HepG2 (cell line): ENCODE measurements around the gene HSP90AB1. TPM values are rescaled to one million over a fixed set of nuclear protein-coding genes. Genes with fewer than 3 reads are reported as not detected.
A peak's percentile ranks its signal among the peaks of the same experiment; 100 is the strongest.

Experiments
- ARNT2 ChIP-seq: sonication (generic); formaldehyde crosslinking; IDR thresholded peaks from 2 replicates; pipeline ENCODE4 v1.8.0; 2022; ENCODE audit warnings: mild to moderate bottlenecking, low read depth, missing genetic modification reagents, moderate library complexity
- CBX1 ChIP-seq: IDR thresholded peaks from one replicate; pipeline ENCODE4 v1.6.1; 2016; ENCODE audit warnings: antibody characterized with exemption, low read depth
- FOXA3 ChIP-seq: IDR thresholded peaks from 2 replicates; pipeline ENCODE4 v1.6.1; 2016; ENCODE audit warnings: missing genetic modification reagents, missing compliant biosample characterization
- IKZF4 ChIP-seq: sonication (generic); formaldehyde crosslinking; IDR thresholded peaks from 2 replicates; pipeline ENCODE4 v1.5.1; 2020; ENCODE audit warnings: borderline replicate concordance, mild to moderate bottlenecking, low read depth, missing genetic modification reagents; ENCODE audit errors: not compliant biosample characterization
- MBNL3 ChIP-seq: fragments of 250-450 bp; sonication (Bioruptor Pico); conservative IDR thresholded peaks from 2 replicates; pipeline ENCODE4 v1.8.0; 2022; ENCODE audit warnings: mild to moderate bottlenecking, inconsistent platforms
- MYC ChIP-seq: sonication (generic); formaldehyde crosslinking; IDR thresholded peaks from 2 replicates; pipeline ENCODE4 v1.9.0; 2021; ENCODE audit warnings: missing genetic modification reagents, borderline replicate concordance
- NFIB ChIP-seq: sonication (generic); formaldehyde crosslinking; IDR thresholded peaks from 2 replicates; pipeline ENCODE4 v1.9.0; 2021; ENCODE audit warnings: missing genetic modification reagents, mild to moderate bottlenecking, borderline replicate concordance
- PHF8 ChIP-seq: sonication (generic); formaldehyde crosslinking; IDR thresholded peaks from 2 replicates; pipeline ENCODE4 v1.5.0; 2020; ENCODE audit warnings: missing genetic modification reagents
- SAFB2 ChIP-seq: sonication (generic); formaldehyde crosslinking; IDR thresholded peaks from 2 replicates; pipeline ENCODE4 v1.5.1; 2020; ENCODE audit warnings: missing genetic modification reagents, low read depth, mild to moderate bottlenecking, borderline replicate concordance
- SSRP1 ChIP-seq: IDR thresholded peaks from 2 replicates; pipeline ENCODE4 v1.6.1; 2016; ENCODE audit warnings: control low read depth
- THYN1 ChIP-seq: sonication (generic); formaldehyde crosslinking; IDR thresholded peaks from 2 replicates; pipeline ENCODE4 v1.8.1; 2023; ENCODE audit warnings: low read depth, mild to moderate bottlenecking, moderate library complexity, missing genetic modification reagents, borderline replicate concordance
- ZFP62 ChIP-seq: sonication (generic); formaldehyde crosslinking; IDR thresholded peaks from 2 replicates; pipeline ENCODE4 v1.4.0; 2020; ENCODE audit warnings: missing genetic modification reagents
- ZNF460 ChIP-seq: sonication (generic); formaldehyde crosslinking; IDR thresholded peaks from 2 replicates; pipeline ENCODE4 v1.5.1; 2020; ENCODE audit warnings: missing genetic modification reagents, mild to moderate bottlenecking, borderline replicate concordance
- ZSCAN31 ChIP-seq: sonication (generic); formaldehyde crosslinking; IDR thresholded peaks from 2 replicates; pipeline ENCODE4 v1.5.0; 2020; ENCODE audit warnings: low read depth, mild to moderate bottlenecking, missing genetic modification reagents
- polyA plus RNA-seq, 8 experiments: library from polyadenylated mRNA; depleted of rRNA in 3 of 8; stranded (reverse) in 7 of 8; unstranded in 1 of 8; fragments of >200 nt; fragmentation: Illumina TruSeq in 4 of 8; extraction: Trizol in 4 of 8; gene quantifications; 2 replicates each; pipeline versions ENCODE4 v1.2.1 to v1.2.3, GENCODE V29; 2011 to 2016; ENCODE audit warnings: low read depth in 4 of 8, missing spikeins in 1 of 8, mixed read lengths in 1 of 8; ENCODE audit not compliant: insufficient read depth in 1 of 8
- total RNA-seq, 5 experiments: library from RNA; depleted of rRNA; stranded (reverse); fragments of >200 nt; fragmentation: Illumina TruSeq; extraction: Trizol; gene quantifications; 2 replicates each; pipeline ENCODE4 v1.2.3, GENCODE V29; 2016; ENCODE audit warnings: low read depth in 1 of 5
- TF ChIP-seq, protein P1 (sequence below): IDR thresholded peaks from 2 replicates; pipeline ENCODE4 v1.6.1; 2016; ENCODE audit warnings: low read depth, control low read depth
- TF ChIP-seq, protein P2 (sequence below): sonication (generic); formaldehyde crosslinking; IDR thresholded peaks from 2 replicates; pipeline ENCODE4 v1.4.0; 2020; ENCODE audit warnings: missing genetic modification reagents, borderline replicate concordance
- TF ChIP-seq, protein P3 (sequence below): sonication (generic); formaldehyde crosslinking; IDR thresholded peaks from 2 replicates; pipeline ENCODE4 v1.5.0; 2020; ENCODE audit warnings: mild to moderate bottlenecking, missing genetic modification reagents, moderate library complexity
- TF ChIP-seq, protein P4 (sequence below): sonication (generic); formaldehyde crosslinking; conservative IDR thresholded peaks from 2 replicates; pipeline ENCODE4 v1.4.0; 2020; ENCODE audit warnings: mild to moderate bottlenecking, missing genetic modification reagents, moderate library complexity
- TF ChIP-seq, protein P5 (sequence below): sonication (generic); formaldehyde crosslinking; conservative IDR thresholded peaks from 2 replicates; pipeline ENCODE4 v1.4.0; 2020; ENCODE audit warnings: missing genetic modification reagents

Gene HSP90AB1
- total and polyA plus RNA-seq, 2 of the 13 experiments (the other 11 are each of a cell fraction or from before 2014, with no cell fraction given), result 1,325 to 1,472 TPM

DNA sequence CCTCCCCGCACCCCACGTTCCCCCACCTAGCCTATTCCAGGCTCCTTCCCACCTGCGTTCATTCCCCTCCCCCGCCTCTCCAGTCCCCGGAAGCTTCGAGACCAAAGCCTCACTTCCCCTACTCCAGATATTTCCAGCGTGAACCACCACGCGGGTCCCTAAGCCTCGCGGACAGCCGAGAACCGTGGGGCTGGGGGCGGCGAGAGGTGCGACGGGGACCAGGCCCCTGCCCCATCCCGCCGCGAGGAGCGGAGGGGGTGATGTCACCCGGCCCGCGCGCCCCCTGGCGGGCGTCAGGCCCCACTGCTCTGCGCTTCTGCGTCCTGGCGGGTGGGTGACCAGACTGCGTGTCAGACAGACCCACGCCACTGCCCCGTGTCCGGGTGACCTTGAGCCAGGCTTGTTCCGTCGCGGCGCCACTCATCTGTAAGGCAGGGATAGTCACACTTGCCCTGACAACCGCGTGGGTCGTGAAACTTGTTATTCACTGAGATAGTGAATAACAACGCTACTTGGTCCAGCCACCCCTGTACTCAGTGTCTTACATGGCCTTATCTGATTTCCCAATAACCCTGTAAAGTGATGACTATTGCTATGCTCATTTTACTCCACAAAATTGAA lies 9.0 kb upstream of the HSP90AB1 start (continued):
- TF ChIP-seq, protein P1, sequence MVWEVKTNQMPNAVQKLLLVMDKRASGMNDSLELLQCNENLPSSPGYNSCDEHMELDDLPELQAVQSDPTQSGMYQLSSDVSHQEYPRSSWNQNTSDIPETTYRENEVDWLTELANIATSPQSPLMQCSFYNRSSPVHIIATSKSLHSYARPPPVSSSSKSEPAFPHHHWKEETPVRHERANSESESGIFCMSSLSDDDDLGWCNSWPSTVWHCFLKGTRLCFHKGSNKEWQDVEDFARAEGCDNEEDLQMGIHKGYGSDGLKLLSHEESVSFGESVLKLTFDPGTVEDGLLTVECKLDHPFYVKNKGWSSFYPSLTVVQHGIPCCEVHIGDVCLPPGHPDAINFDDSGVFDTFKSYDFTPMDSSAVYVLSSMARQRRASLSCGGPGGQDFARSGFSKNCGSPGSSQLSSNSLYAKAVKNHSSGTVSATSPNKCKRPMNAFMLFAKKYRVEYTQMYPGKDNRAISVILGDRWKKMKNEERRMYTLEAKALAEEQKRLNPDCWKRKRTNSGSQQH (CRISPR knock-in tag), result no peak
- TF ChIP-seq, protein P2, sequence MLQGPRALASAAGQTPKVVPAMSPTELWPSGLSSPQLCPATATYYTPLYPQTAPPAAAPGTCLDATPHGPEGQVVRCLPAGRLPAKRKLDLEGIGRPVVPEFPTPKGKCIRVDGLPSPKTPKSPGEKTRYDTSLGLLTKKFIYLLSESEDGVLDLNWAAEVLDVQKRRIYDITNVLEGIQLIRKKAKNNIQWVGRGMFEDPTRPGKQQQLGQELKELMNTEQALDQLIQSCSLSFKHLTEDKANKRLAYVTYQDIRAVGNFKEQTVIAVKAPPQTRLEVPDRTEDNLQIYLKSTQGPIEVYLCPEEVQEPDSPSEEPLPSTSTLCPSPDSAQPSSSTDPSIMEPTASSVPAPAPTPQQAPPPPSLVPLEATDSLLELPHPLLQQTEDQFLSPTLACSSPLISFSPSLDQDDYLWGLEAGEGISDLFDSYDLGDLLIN, result 0 out of 2 replicates have a peak, but pooled peaks have one; percentile 53
- TF ChIP-seq IKZF4 (CRISPR knock-in tag) (no peak), ZFP62 (CRISPR knock-in tag) (no peak), SAFB2 (no peak), NFIB (CRISPR knock-in tag) (no peak), THYN1 (CRISPR knock-in tag) (peak; percentile 40; the same call in 1 of the 2 replicates), SSRP1 (CRISPR knock-in tag) (peak; percentile 65; the same call in 1 of the 2 replicates), CBX1 (peak; percentile 79), ZNF460 (CRISPR knock-in tag) (no peak), PHF8 (CRISPR knock-in tag) (peak; percentile 78), MYC (peak; percentile 85), FOXA3 (CRISPR knock-in tag) (peak; percentile 4), ZSCAN31 (CRISPR knock-in tag) (peak; percentile 86), MBNL3 (CRISPR knock-in tag) (no peak), ARNT2 (CRISPR knock-in tag) (peak; percentile 79)
- TF ChIP-seq, protein P3, sequence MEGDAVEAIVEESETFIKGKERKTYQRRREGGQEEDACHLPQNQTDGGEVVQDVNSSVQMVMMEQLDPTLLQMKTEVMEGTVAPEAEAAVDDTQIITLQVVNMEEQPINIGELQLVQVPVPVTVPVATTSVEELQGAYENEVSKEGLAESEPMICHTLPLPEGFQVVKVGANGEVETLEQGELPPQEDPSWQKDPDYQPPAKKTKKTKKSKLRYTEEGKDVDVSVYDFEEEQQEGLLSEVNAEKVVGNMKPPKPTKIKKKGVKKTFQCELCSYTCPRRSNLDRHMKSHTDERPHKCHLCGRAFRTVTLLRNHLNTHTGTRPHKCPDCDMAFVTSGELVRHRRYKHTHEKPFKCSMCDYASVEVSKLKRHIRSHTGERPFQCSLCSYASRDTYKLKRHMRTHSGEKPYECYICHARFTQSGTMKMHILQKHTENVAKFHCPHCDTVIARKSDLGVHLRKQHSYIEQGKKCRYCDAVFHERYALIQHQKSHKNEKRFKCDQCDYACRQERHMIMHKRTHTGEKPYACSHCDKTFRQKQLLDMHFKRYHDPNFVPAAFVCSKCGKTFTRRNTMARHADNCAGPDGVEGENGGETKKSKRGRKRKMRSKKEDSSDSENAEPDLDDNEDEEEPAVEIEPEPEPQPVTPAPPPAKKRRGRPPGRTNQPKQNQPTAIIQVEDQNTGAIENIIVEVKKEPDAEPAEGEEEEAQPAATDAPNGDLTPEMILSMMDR (CRISPR knock-in tag), result peak; percentile 95
- TF ChIP-seq, protein P4, sequence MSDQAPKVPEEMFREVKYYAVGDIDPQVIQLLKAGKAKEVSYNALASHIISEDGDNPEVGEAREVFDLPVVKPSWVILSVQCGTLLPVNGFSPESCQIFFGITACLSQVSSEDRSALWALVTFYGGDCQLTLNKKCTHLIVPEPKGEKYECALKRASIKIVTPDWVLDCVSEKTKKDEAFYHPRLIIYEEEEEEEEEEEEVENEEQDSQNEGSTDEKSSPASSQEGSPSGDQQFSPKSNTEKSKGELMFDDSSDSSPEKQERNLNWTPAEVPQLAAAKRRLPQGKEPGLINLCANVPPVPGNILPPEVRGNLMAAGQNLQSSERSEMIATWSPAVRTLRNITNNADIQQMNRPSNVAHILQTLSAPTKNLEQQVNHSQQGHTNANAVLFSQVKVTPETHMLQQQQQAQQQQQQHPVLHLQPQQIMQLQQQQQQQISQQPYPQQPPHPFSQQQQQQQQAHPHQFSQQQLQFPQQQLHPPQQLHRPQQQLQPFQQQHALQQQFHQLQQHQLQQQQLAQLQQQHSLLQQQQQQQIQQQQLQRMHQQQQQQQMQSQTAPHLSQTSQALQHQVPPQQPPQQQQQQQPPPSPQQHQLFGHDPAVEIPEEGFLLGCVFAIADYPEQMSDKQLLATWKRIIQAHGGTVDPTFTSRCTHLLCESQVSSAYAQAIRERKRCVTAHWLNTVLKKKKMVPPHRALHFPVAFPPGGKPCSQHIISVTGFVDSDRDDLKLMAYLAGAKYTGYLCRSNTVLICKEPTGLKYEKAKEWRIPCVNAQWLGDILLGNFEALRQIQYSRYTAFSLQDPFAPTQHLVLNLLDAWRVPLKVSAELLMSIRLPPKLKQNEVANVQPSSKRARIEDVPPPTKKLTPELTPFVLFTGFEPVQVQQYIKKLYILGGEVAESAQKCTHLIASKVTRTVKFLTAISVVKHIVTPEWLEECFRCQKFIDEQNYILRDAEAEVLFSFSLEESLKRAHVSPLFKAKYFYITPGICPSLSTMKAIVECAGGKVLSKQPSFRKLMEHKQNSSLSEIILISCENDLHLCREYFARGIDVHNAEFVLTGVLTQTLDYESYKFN (CRISPR knock-in tag), result 0 out of 2 replicates have a peak, but pooled peaks have one; percentile 36
- TF ChIP-seq, protein P5, sequence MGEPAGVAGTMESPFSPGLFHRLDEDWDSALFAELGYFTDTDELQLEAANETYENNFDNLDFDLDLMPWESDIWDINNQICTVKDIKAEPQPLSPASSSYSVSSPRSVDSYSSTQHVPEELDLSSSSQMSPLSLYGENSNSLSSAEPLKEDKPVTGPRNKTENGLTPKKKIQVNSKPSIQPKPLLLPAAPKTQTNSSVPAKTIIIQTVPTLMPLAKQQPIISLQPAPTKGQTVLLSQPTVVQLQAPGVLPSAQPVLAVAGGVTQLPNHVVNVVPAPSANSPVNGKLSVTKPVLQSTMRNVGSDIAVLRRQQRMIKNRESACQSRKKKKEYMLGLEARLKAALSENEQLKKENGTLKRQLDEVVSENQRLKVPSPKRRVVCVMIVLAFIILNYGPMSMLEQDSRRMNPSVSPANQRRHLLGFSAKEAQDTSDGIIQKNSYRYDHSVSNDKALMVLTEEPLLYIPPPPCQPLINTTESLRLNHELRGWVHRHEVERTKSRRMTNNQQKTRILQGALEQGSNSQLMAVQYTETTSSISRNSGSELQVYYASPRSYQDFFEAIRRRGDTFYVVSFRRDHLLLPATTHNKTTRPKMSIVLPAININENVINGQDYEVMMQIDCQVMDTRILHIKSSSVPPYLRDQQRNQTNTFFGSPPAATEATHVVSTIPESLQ, result peak; percentile 17; the same call in 1 of the 2 replicates
